HG02588 (cell line): ENCODE measurements around the gene RPS16.

Experiments
- ATAC-seq: cut with Tn5 transposase; IDR thresholded peaks from one replicate; pipeline ENCODE4 v1.9.1; 2021; ENCODE audit warnings: mild to moderate bottlenecking, moderate library complexity; ENCODE audit not compliant: unreplicated experiment

The RPS16 gene

DNA sequence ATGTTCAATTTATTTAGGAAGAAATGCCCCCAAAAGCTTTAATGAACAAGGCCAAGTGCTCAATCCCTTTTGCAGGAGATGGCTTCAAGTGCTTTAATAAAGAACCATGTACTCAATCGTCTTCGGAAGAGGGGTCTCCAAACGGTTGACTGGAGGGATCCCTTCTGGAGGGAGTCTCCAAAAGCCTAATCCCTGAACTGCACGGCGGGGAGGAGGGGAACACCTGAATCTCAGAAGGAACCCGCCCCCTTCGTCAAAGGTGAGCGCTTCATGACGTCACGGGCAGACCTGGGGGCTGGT is 45.3 kb downstream of the RPS16 start:
- no peak for ATAC-seq

DNA sequence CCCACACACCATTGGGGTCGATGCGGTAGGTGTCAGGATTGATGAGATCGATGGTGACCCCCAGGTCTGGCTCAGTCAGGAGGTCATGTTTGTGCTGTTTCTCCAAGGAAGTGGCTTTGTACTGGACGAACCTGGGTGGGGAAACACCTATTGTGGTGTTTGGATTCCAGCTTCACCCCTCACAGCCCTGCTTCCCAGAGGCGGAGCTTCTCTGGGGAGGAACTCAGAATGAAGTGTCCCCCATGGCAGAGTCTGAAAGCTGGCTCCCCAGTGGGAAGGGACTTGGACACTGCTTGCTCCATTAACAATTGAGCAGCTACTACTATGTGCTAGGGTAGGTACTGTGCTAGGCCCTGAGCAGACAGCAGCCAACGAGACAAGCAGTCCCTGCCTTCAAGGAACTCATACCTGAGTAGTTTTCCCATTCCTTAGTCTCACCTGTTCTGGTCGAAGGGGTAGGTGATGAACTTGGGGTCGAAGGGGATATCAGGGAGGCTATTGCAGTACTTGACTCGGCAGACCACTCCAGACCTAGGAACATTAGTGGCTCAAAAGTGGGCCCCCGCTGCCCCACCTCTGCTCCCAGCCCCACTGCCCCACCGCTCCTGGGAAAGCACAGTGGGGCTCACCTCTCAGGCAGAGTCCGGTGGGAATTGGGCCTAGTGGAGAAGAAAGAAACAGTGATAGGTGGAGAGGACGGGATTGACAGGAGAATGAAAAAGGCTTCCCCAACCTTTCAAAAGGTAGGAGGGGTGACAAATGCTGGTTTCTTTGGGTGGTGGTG is 45.9 kb downstream of the RPS16 start:
- no peak for ATAC-seq

DNA sequence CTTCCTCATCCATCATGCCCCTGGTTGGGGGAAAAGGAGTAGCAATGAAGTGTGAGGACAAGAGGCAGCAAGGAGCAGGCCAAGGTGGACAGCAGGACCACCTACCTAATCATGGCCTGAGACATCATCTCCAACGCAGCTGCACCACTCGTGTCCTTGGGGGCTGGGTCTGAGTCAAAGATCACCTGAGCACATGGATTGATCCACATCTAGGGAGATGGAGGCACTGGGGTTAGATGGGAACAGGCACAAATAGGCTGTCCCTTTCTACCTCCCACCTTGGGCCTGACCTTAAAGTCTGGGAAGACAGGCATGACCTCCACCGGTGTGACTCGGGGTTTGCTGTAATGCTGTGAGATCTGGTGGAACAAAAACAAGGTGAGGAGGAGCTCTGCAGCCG is 47.1 kb downstream of the RPS16 start:
- ATAC-seq = no peak

DNA sequence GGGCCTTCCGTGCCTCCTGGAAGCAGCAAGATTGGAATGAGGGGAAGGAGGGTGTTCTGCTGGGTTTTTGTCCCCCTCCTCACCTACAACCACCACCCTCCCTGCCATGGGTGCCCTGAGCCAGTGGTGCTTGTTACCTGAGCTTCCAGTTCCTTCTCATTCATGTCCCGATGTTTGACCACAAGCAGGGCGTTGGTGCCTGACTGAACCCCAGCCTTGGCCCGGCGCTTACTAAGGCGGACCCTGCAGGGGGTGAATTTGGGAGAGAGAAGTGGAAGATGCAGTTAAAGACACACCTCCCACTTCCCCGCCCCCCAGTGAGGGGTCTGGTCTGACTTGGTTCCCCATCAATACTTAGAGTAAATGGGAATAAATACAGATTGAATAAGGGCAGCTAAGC is 49.2 kb downstream of the RPS16 start:
- no peak for ATAC-seq

DNA sequence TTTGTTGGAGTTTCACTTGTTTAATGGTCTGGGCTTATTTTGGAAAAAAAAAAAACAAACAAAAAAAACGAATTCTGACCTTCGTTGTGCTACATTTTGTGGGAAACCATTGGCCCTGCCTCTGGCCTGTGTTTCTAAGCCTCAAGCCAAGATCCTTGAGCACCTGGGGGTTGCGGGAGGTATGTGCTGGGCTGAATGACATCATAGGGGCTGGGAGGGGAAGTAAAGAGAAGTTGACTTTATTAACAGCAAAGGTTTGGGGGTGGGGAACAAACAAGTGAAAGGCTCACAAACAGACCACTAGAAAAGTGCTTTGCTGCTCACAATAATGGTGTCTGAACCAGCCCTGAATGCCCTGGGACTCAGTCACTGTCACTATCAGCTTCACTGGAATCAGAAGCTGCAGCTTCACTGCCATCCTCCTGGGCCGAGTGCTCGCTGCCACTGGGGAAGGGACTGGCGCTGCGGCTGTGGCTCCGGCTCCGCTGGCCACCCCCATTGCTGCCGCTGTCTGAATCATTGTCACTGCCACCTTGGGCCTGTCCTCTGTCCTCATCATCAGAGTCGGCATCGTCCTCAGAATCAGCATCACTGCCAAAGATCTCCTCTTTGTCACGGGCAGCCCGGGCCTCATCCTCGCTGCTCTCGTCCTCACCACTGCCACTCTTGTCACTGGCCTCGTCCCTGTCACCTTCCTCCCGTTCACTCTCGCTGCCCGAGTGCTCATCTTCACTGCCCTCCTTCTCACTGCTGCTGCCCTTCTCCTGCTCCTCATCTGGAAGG is 49.9 kb downstream of the RPS16 start:
- ATAC-seq = no peak

DNA sequence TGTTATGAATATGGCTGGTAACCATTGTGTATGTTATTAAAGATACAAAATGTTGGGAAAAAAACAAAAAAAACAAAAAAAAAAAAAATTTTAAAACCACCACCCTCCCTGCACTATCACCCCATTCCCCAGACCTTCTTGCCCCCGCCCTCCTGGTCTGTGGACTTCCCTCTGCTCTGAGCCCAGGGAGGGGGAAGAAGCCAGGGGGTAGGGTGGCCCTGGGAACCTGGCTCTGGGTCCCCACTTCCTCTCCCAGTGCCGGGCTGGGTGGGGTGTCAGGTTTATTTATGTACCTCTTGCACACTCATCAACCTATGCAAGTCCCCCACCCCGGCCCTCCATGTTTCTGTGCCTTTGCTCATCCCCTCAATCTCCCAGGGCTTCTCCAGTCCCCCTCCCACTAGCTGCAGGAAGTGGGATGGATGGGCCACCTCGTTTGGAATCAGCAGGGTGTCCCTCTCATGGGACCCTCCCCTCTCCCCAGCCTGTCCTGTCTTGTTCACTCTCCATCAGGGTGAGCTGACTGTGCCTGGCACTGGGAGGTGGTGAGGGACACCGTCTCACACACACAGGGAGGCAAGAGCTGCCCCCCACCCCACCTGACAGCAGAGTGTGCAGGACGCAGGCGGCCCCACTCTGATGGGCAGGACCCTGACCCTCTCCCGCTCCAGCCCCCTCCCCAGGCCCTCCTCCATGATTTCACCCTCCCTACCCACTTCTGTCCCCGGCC is 50.7 kb downstream of the RPS16 start:
- ATAC-seq = no peak
